Liver (tissue), 3 donors: Measurements from ENCODE around the gene CTTN.

ENCODE experiments used
- CTCF ChIP-seq: fragments of 150-350 bp; IDR thresholded peaks from 2 replicates; pipeline ENCODE4 v1.5.1; 2017; ENCODE audit warnings: improper control_type of control experiment, low read depth, low read length; ENCODE audit not compliant: missing input control
- NR2F2 ChIP-seq: IDR thresholded peaks from 2 replicates; pipeline ENCODE4 v1.6.1; 2016; ENCODE audit warnings: antibody characterized with exemption
- YY1 ChIP-seq: IDR thresholded peaks from 2 replicates; pipeline ENCODE4 v1.6.1; 2016; ENCODE audit warnings: antibody characterized with exemption, mild to moderate bottlenecking
- TF ChIP-seq, protein P1 (sequence below): IDR thresholded peaks from 2 replicates; pipeline ENCODE4 v1.6.1; 2016; ENCODE audit warnings: antibody characterized with exemption
- TF ChIP-seq, protein P2 (sequence below): IDR thresholded peaks from 2 replicates; pipeline ENCODE4 v1.6.1; 2016; ENCODE audit warnings: antibody characterized with exemption, mild to moderate bottlenecking
- donor health status: healthy.
- donor health status: healthy.

- TF ChIP-seq YY1 (no peak), NR2F2 (no peak), CTCF (no peak)
- TF ChIP-seq, protein P1, sequence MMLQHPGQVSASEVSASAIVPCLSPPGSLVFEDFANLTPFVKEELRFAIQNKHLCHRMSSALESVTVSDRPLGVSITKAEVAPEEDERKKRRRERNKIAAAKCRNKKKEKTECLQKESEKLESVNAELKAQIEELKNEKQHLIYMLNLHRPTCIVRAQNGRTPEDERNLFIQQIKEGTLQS: no peak
- TF ChIP-seq, protein P2, sequence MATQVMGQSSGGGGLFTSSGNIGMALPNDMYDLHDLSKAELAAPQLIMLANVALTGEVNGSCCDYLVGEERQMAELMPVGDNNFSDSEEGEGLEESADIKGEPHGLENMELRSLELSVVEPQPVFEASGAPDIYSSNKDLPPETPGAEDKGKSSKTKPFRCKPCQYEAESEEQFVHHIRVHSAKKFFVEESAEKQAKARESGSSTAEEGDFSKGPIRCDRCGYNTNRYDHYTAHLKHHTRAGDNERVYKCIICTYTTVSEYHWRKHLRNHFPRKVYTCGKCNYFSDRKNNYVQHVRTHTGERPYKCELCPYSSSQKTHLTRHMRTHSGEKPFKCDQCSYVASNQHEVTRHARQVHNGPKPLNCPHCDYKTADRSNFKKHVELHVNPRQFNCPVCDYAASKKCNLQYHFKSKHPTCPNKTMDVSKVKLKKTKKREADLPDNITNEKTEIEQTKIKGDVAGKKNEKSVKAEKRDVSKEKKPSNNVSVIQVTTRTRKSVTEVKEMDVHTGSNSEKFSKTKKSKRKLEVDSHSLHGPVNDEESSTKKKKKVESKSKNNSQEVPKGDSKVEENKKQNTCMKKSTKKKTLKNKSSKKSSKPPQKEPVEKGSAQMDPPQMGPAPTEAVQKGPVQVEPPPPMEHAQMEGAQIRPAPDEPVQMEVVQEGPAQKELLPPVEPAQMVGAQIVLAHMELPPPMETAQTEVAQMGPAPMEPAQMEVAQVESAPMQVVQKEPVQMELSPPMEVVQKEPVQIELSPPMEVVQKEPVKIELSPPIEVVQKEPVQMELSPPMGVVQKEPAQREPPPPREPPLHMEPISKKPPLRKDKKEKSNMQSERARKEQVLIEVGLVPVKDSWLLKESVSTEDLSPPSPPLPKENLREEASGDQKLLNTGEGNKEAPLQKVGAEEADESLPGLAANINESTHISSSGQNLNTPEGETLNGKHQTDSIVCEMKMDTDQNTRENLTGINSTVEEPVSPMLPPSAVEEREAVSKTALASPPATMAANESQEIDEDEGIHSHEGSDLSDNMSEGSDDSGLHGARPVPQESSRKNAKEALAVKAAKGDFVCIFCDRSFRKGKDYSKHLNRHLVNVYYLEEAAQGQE: no peak
These were observed 67.8 kb downstream of the CTTN start for GRCh38 chr11:70466154-70466553.
